HG03565 (cell line): ENCODE results near the gene EXOC4.
A peak's percentile ranks its signal among the peaks of the same experiment; 100 is the strongest.
"Not testable (repeated sequence)": the region's sequence is repeated elsewhere in the genome, so short reads cannot be mapped to it uniquely, and the experiment has no call there.

Source experiments
- ATAC-seq: cut with Tn5 transposase; IDR thresholded peaks from one replicate; pipeline ENCODE4 v1.9.1; 2021; ENCODE audit warnings: mild to moderate bottlenecking, moderate library complexity; ENCODE audit not compliant: unreplicated experiment

Gene EXOC4

DNA sequence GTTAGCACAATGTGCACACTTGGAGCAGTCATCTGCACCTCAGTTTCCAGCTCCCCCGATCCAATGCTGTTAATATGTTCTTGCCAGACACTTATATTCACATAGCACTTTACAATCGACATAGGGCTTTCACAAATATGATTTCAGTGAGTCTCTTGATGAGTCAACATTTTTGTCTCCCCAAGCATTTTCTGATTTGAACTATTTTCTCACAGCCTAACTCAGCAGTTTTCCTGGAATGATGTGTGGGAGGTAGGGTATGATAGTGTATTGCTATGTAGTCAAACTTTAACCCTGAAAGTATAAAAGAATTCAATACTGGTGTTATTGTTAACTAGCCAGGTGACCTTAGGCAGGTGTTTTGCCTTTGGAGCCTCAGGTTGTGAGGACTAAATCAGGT, 791.8 kb downstream of the EXOC4 start:
- no peak for ATAC-seq

DNA sequence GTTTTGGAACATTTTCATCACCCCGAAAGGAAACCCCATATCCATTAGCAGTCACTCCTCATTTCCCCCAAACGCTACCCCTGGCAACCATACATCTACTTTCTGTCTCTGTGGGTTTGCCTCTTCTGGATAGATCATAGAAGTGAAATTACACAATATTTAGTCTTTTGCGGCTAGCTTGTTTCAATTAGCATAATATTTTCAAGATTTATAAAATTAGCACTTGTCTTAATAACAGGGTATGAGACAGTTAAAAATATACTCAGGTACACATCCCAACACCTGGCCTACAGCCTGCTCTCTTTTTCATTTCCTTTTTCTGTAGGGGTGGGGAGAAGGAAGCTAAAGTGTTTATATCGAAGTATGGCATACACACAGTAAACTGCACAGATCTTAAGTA, 792.8 kb downstream of the EXOC4 start:
- no peak for ATAC-seq

DNA sequence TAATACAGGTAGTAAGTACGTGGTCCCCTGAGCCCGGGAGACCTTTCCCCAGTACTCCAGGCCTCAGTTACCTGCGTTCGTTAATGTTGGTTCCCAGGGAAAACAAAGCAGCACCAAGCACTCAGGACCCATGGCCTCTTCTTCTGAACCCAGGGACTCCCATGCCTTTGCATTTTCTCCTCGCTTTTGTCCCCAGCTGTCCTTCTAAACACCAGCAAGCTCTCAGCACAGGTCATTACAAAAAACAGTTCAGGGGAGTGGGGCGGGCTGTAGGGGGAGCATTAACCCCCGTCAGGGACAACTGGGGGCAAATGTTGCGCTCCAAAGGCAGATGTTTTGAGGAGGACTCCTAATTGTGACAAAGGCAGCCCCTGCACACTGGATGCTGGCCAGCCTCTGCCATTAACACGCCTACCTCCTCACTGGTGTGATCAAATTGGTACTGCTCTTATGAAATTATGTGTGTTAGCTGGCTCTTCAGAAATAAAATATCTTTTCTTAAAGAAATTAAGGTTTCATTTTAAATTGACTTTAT, 793.8 kb downstream of the EXOC4 start:
- ATAC-seq = no peak

DNA sequence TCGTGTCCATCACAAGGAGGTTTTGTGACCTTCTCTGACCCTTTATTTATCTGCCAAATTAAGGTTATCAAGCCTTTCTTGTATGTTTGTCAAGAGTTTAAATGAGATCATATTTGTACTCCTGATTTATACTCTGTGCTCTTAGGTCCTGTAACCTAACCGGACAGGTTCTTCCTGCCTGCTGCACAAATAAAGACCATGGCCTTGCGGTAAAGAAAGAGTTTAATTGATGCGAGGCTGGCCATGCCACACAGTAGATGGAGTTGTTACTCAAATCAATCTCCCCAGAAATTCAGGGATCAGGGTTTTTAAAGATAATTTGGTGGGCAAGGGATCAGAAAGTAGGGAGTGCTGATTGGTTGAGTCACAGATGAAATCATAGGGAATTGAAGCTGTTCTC, 794.8 kb downstream of the EXOC4 start:
- no peak for ATAC-seq

DNA sequence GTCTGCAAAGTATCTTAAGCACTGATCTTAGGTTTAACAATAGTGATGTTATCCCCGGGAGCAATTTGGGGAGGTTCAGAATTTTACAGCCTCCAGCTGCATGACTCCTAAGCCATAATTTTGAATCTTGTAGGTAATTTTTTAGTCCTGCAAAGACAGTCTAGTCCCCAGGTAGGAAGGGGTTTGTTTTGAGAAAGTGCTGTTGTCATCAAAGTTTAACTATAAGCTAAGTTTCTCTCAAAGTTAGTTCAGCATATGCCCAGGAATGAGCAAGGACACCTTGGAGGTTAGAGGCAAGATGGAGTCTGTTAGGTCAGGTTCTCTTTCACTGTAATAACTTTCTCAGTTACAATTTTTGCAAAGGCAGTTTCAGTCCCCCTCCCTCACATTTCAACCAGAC, 795.3 kb downstream of the EXOC4 start:
- no peak for ATAC-seq

DNA sequence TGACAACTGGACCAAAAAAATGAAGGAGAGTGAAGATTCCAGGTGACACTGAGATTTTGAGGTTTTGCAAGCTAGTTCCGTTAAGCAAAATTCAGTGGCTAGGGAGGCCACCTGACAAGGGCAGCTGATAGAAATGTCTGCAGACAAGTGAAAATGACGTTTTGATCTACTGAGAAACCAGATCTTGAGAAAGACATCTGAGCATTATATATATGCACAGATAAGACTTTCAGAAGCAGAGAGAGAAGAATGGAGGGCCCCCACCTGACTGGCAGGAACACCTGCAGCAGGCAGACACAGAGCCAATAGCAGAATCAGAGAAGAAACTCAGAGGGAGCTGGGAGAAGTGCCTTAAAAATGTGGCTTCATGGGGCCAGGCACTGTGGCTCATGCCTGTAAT, 798.1 kb downstream of the EXOC4 start:
- no peak for ATAC-seq

DNA sequence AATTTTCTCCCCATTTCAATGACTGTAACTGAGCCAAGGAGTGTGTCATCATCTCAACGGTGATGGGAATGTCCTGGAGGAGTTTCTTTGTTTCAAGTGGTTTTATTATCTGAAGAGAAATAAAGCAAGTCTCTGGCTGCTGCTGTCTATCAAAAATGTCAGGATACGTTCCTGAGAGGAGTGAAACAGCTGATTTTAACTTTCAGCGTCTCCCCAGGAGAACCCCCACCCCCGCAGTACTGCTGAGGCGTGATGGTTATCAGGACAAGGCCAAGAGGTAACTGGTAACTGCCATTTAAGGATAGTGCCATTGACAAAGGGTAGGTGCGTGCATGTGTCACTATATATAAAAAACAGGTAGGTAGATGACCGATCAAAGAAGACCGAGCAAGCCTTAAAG, 803.9 kb downstream of the EXOC4 start:
- ATAC-seq = no peak

DNA sequence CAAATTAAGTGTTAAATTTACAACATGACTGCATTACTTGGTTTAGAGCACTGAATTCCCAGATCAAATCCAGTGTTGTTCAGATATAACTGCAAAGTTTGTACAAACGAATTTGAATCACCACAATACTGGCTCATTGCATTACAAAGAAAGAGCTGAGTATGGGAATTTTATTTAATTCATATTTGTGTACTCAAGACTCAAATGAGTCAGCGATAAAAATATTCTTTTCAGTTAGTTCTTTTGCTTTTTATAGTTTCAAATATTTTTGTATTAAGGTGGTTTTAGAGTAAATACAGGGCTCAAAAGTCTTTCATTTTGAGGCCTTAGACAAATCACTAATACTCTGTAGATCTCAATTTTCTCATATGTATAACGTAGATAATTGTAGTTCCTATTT, 805.6 kb downstream of the EXOC4 start:
- ATAC-seq = no peak

DNA sequence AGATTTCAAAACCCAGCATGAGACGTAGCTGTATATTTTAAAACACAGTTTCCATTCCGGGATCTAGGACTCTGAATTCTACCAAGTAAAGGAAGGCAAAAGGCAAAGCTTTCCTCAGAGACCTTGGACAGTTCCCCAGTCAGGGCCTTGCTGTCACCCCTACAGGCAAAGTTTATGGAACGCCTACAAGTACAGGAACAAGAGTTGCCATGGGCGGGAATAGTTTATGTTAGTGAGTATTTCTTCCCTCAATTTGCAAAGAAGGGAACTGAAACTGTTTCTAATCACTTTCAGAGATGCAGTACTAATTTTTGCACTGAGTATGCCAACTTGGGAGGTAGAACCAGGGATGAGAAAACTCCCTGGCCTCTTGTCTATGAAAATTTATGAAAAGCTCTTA, 806.1 kb downstream of the EXOC4 start:
- ATAC-seq = no peak

DNA sequence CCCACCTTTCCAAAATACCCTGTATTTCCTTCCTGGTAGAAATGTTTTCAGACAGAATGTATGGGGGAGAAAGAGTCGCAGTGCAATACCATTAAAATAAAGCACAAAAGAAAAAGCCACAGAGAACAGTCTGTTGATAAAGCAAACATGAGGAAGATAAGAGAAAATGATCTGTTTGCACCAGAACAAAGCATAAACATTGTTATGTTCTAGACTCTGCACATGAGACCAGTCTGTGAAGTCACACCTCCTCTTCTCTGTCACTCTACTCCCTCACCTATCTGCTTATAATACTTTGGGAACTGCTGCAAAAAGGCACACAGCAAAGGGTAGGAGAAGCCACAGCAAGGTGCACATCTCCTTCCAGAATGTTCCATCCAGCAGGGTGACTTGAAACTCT, 807.0 kb downstream of the EXOC4 start:
- no peak for ATAC-seq

DNA sequence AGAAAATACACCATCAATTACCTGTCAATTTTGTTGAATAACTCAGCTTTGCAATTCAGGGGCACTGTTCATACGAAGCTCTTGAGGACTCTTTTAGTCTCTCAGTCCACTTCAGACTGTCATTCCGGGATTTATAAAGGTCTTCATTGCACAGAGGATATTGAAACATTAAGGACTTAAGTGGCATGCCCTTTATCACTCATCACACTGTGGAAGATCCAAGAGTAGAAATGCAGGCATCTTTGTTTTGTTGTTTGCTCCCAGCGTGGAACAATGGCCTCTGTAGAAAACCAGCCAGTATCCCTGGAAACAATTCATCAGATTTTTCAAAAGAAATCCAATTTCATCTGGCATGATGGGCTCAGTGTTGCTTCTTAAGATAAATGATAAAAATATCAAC, 808.0 kb downstream of the EXOC4 start:
- no peak for ATAC-seq

DNA sequence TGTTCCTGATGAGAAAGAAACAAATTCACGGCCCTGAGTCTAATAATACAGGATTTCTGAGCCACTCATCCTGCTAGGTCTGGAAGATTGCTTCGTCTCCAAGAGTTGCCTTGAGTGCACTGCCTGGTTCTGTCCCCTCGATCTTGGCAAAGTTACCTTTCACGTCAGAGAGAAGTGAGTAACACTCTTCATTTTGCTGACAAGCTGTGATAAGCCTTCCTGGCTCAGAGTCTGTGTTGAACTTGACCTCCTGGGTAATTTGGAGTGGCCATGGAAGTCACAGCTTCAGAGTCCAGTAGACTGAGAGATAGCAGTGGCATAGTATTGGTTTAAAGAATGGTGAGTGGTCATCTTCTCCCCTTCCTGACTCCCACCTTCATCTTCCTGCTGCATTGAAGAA, 809.6 kb downstream of the EXOC4 start:
- ATAC-seq = no peak

DNA sequence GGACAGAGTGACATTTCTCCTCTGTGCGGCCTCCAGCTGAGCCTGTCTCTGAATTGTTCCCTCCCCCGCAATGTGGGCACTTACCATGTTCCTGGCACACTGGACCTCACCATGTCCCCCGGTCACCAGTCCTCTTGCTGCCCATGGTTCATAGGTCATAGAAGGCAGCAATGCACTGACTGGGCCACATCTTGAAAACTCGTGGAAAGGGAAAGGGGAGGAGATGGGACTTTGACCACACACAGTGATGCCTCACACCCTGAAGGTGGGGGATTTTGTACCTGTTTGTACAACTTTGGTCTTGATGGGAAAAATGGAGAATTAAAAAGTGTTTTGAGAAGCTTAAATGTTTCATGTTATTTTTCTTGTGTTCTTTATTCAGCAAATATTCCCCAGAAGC, 812.5 kb downstream of the EXOC4 start:
- ATAC-seq = no peak

DNA sequence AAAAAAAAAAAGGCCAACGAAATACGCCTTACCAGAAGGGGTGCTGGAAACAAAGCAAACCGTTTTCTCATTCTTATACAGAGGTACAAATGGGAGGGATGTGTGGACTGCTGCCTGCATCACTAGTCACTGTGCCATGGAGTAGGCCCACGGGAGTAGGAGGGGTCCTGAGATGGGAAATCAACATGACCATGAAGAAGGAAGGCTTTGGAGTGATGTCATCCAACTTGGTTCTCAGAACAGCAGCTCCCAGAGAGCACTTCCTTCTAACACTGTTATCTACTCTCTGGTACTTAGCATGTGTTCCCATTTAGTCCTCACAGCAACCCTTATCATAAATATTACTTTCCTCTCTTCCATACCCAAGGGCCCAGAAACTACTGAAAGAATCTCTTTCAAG, 814.3 kb downstream of the EXOC4 start:
- no peak for ATAC-seq

DNA sequence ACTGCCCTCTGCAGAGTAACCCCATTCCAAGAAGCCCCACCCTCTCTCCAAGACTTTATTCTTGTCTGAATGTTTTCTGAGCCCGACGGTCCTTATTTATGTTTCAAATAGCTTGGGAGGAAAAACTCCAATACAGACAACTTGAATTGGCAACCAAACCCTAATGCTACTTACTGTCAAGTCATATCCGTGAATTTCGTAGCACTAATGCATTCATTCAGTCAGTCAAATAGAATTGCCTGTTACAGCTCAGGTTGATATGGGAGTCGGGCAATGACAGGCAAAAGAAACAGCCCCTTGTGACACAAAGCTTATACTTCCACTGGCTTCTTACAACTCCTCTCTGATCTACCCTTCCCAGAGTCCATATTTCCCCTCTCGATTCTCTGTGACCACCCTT, 815.8 kb downstream of the EXOC4 start:
- ATAC-seq = no peak

DNA sequence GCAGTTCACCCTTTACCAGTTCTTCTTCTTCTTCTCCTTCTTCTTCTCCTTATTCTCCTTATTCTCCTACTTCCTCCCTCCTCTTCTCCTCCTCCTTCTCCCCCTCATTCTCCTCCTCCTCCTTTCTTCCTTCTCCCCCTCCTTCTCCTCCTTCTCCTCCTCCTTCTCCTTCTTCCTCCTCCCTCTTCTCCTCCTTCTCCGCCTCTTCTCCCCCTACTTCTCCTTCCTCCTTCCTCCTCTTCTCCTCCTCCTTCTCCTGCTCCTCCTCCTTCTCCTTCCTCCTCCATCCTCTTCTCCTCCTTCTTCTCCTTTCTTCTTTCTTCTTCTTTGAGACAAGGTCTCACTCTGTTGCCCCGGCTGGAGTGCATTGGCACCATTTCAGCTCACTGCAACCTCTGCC, 816.3 kb downstream of the EXOC4 start:
- ATAC-seq = no peak

DNA sequence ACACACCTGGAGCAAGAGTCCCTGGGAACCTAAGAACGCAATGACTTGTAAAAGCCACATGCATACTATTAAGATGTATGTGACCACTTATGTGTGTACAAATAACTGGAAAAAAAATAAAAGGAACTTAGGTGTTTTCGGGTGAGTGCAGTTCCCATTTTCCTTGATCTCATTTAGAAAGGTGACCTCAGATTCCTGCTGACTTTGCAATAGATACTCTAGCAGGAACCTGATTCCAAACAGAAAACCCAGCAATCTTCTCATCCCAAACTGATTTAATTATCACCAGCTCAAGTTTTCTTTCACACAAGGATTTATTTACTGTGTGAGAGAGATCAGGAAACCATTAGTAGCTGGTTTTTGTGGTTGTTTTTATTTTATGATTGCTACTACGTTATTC, 817.8 kb downstream of the EXOC4 start:
- no peak for ATAC-seq

DNA sequence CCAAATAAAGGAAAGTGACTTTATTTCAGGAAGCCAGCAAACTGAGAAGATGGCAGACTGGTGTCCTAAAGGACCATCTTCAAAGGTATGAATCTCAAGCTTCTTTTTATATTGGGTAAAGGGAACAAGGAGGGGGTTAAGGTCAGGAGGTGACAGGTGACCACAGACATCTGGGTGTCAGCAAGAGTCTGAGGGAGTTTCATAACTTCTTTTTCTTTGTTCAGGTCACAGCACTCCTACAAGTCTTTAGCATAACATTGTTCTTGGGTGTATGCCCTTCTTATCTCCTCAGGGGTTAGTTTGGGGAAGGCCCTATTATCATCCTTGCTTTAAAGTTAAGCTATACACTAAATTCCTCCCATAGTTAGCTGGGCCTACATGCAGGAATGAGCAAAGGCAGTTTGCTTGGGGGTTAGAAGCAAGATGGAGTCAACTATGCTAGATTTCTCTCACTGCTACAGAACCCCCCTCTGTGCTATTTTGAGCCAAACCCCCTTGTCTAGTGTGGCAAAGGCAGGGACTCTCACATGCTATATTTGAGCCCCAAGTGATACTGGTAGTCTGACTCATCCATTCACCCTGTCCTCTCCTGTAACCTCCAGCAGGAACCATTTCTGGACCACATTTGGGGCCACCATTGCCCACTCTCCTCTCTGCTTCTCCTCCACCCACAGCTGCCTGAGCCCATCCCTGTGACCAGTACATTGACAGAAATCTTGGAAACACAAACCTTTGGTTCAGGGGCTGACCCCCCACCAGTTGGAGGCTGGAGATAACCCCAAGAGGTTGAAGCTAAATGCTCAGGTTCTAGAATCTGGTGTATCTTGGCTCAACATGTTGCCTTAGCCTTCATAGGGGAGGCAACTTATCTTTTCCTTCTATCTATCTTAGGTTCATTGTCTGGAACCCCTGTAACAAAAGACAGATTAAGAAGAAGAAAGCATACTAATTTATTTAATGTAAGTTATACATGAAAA, 818.8 kb downstream of the EXOC4 start:
- peak; percentile 86 for ATAC-seq

DNA sequence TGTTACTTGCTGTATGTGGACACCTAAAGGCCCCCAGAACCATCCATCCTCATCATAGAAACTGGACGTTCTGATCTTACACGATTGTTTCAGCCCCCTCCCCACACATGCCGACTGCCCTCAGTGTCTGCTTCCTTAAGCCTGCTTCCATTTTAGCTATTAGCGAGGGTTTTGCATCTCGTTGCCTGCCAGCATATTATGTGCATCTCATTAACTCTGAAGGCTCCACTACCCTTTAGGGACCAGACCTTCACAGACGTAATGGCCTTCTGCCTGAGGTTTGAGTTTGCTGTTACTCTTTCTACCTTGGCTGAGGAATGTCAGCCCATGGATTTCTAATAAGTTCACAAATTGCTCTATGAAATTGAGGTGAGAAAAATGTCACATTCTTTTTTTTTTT, 820.4 kb downstream of the EXOC4 start:
- no peak for ATAC-seq

DNA sequence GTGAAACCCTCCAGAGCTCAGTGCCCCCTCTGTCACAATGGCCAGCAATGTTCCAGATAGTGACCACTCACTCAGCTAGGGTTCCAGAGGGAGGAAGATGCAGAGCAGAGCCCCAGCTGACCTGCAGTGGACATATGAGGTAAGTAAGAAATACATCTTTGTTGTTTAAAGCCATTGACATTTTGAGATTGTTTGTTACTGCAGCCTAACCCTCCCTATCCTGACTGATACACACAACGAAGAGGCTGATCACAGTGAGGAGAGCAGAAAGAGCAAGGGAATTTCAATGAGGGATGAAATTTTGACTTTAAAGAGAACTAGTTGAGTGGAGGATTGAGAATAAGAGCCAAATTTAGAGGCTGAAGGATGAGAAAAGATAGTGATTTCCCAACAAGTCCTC, 822.9 kb downstream of the EXOC4 start:
- no peak for ATAC-seq

DNA sequence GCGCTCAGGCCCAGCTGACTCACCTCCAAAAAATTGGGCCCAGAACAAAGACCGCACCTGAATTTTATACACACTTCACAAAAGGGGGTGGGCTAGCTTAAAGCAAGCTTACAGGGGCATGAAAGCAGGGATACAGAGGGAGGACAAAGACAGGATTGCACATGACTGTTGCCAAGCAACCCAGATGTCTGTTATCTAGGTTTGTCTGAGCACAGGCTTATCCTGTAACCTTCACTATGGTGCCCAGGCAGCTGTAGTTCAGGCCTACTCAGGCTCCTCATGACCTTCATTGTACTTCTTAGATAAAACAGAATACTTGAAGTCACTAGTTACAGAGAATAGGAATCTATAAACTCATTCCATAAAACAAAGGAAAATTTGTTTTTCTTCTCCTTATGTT, 824.7 kb downstream of the EXOC4 start:
- ATAC-seq = not testable (repeated sequence)

DNA sequence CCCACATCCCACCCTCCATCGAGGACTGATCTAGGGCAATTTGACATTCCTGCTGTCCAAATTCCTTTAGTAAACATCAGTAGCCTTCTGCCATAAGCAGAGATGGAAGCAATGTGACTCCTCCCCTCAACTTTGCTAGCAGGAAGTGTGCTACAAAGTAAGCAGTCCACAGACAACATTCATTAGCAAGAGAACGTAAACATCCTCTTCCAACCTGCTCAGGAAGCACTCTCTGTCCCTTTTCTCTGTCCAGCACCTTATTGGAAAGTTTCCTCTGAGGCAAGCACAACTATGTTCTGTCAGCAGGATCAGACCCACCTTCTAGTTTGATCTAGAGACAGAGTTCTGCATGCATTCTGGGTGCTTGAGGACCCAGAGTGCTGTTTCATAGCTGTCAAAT, 826.1 kb downstream of the EXOC4 start:
- no peak for ATAC-seq

DNA sequence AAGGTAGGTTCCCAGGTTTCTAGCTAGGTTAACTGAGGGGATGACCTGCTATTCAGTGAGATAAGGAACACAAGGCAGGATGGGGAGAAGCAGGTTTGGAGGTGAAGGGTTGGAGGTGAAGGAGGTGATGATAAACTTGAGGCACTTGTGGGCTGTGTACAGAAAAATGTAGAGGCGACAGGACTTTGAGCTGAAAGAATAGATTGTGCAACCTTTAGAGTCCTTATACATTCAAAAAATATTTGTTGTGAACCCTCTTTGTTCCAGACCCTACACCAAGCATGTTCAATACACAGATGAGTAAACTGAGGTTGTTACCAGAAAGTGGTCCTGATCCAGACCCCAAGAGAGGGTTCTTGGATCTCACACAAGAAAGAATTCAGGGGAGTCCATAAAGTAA, 828.8 kb downstream of the EXOC4 start:
- no peak for ATAC-seq
